Esophagus muscularis mucosa (tissue), 3 donors: Measurements from ENCODE around the gene CHCHD6.

Experiments used
- CTCF ChIP-seq, 3 experiments: fragments of 200-600 bp in 2 of 3; fragments of 450-650 bp in 1 of 3; sonication (generic) in 2 of 3; IDR thresholded peaks; one replicate each; pipeline ENCODE4 v1.5.1; 2017 to 2019; ENCODE audit warnings: antibody characterized with exemption in 3 of 3, mild to moderate bottlenecking in 2 of 3, moderate library complexity in 1 of 3
- POLR2A ChIP-seq: fragments of 450-650 bp; IDR thresholded peaks from one replicate; pipeline ENCODE4 v1.6.1; 2017; ENCODE audit warnings: antibody characterized with exemption, moderate library complexity, mild to moderate bottlenecking, low read depth

- no peak for TF ChIP-seq CTCF (IDR thresholded peaks at IDR 0.05)
- no peak for TF ChIP-seq POLR2A
Measured at GRCh38 chr3:126730376-126730775, 26.3 kb downstream of the CHCHD6 start.
